Muscle of leg (tissue), 11 donors: Measurements from ENCODE around the gene ADAMTS15. TPM values are rescaled to one million over a fixed set of nuclear protein-coding genes. Genes with fewer than 3 reads are reported as not detected.

ENCODE experiments used
- DNase-seq: peaks from one replicate; pipeline ENCODE4 v3.0.0; 2013
- H3K27ac ChIP-seq: one replicate; pipeline ENCODE4 v1.5.1; 2013; ENCODE audit warnings: mild to moderate bottlenecking, low read length, control low read depth
- H3K27me3 ChIP-seq: one replicate; pipeline ENCODE4 v1.6.1; 2013; ENCODE audit warnings: low read length; ENCODE audit not compliant: control insufficient read depth, insufficient read depth
- H3K36me3 ChIP-seq: one replicate; pipeline ENCODE4 v1.6.1; 2013; ENCODE audit warnings: low read length; ENCODE audit not compliant: control insufficient read depth, insufficient read depth
- H3K4me1 ChIP-seq: one replicate; pipeline ENCODE4 v1.6.1; 2013; ENCODE audit warnings: low read length; ENCODE audit not compliant: control insufficient read depth, insufficient read depth
- H3K4me3 ChIP-seq: one replicate; pipeline ENCODE4 v1.5.1; 2013; ENCODE audit warnings: low read length, control low read depth
- H3K9me3 ChIP-seq: replicated peaks from 2 replicates; pipeline ENCODE4 v1.6.1; 2013; ENCODE audit warnings: low read depth, low read length; ENCODE audit not compliant: control insufficient read depth
- WGBS: methylation state at CpG from one replicate; pipeline ENCODE4 v1.1.5; 2013; ENCODE audit warnings: missing lambda C conversion rate; ENCODE audit not compliant: insufficient coverage; 5-methylcytosine and 5-hydroxymethylcytosine counted together
- polyA plus RNA-seq, 8 donors: library from polyadenylated mRNA; unstranded; fragments of 120-200 nt; gene quantifications; one replicate each; pipeline versions ENCODE4 v1.2.1 to v1.2.3, GENCODE V29; 2013; ENCODE audit warnings: inconsistent platforms in 1 of 8, low replicate concordance in 1 of 8; ENCODE audit not compliant: insufficient read length in 8 of 8, insufficient read depth in 1 of 8
- total RNA-seq: library from RNA; stranded (reverse); fragments of 120-200 nt; gene quantifications from one replicate; pipeline ENCODE4 v1.2.4, GENCODE V29; 2013

The ADAMTS15 gene
- total and polyA plus RNA-seq, 9 donors = 17.8 to 33.4 (median 24.6) TPM

DNA sequence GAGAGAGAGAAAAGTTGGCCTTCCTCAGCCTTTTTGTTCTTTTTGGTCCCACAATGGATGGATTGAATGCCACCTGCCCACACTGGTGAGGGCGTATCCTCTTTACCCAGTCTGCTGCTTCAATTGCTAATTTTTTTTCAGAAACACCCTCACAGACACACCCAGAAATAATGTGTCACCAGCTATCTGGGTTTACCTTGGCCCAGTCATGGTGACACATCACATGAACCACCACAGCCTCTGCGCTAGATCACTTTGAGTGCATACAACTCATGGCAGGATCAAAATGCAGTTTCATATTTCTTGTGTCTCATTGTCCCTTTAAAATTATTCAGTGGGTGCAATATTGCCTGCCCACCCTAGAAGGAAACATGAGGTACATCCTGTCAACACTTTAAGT lies 63.3 kb downstream of the ADAMTS15 start:
- Histone ChIP-seq H3K9me3 (no peaks in the 10 kb centered on the region), H3K27ac (no peak overlapping the region), H3K36me3 (no peaks in the 10 kb centered on the region), H3K4me3 (no peak overlapping the region), H3K27me3 (peaks cover 3% of the 10 kb centered on the region), H3K4me1 (peaks cover 20% of the 10 kb centered on the region)
- 88% methylated on average over 2 of the region's 2 CpGs for WGBS
- no peak for DNase-seq

DNA sequence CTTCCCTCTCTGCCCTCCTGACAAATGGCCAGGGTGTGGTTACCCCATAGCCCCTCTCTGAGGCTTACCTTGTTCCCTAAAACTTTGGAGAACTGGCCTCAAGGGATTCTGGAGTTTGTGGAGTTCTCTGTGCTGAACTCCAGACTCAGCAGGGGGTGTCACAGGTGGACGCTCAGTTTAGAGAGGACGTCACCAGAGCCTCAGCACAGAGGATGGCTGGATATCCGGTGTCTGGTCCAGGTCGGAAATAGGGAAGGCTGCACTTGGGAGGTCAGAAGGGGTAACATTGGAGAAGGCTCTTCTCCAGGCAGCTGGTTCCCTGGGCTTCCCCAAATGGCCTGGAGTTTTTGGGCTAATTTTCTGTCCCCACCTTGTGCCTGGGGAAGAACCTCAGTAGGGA lies 64.2 kb downstream of the ADAMTS15 start:
- Histone ChIP-seq H3K36me3 (no peaks in the 10 kb centered on the region), H3K4me1 (peaks cover 20% of the 10 kb centered on the region), H3K4me3 (no peak overlapping the region), H3K27ac (no peak overlapping the region), H3K9me3 (no peaks in the 10 kb centered on the region), H3K27me3 (peaks cover 3% of the 10 kb centered on the region)
- no peak for DNase-seq
- WGBS = 72% methylated on average over 4 of the region's 4 CpGs

DNA sequence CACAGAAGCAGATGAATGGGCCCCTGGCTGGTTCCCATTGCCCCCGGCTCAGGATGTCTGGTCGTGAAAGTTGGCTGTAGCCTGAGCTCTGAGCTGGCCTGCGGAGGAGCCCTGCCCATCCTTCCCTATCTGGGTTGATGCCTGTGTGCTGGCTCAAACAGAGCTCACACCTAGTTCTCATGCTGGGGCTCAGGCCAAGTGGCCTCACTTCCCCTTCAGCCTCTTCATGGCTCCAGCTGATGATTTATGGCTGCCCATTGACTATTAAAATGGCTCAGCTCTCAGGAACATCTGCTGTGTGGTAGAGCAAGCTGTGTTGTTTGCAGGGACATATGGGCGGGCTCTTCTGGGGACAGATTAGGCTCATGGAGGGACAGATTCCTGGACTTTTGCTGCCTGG lies 64.7 kb downstream of the ADAMTS15 start:
- Histone ChIP-seq H3K27ac (no peak overlapping the region), H3K4me3 (no peak overlapping the region), H3K9me3 (no peaks in the 10 kb centered on the region), H3K36me3 (no peaks in the 10 kb centered on the region), H3K4me1 (peaks cover 20% of the 10 kb centered on the region), H3K27me3 (peaks cover 3% of the 10 kb centered on the region)
- DNase-seq = no peak
- 47% methylated on average over 4 of the region's 4 CpGs for WGBS

DNA sequence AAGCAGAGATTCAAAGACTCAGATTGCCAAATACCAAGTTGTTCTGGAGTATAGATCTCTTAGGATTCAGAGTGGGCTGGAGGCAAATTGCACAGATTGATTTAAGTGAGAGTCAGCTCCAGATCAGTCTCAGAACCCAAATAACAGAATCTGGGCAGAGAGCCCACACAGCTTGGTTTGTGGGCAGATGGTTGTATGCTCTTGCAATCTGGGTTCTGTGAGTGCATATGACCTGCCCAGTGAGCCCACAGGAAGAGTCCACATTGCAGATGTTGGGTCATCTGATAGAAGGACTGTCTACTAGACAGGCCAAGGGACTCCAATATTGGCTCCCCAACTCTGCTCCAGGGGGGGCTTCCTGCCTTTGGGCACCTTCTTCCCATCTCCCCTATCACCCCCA lies 65.9 kb downstream of the ADAMTS15 start:
- Histone ChIP-seq H3K27me3 (peaks cover 3% of the 10 kb centered on the region), H3K36me3 (no peaks in the 10 kb centered on the region), H3K4me3 (no peak overlapping the region), H3K9me3 (no peaks in the 10 kb centered on the region), H3K27ac (no peak overlapping the region), H3K4me1 (peaks cover 20% of the 10 kb centered on the region)
- no peak for DNase-seq

DNA sequence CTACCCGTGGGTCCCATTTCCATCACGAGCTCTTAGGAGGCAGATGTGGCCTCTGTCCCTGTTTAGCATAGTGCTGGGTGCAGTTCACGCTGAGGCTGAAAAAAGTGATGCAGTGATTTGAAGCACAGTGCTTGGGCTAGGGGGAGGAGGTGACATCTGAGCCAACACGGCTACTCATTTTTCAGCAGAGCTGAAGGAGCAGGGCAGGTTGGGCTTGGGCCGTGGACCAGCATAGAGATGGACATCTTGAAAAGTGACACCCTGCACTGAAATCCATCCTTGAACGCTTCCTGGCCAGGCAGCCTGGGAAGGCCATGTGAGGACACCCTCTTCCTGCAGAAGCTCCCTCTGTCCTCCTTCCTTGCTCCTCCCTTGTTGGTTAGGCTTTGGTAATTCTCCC lies 66.4 kb downstream of the ADAMTS15 start:
- Histone ChIP-seq H3K27me3 (peaks cover 3% of the 10 kb centered on the region), H3K4me3 (no peak overlapping the region), H3K27ac (no peak overlapping the region), H3K36me3 (no peaks in the 10 kb centered on the region), H3K9me3 (no peaks in the 10 kb centered on the region), H3K4me1 (peaks cover 20% of the 10 kb centered on the region)
- 83% methylated on average over 5 of the region's 6 CpGs for WGBS
- no peak for DNase-seq

DNA sequence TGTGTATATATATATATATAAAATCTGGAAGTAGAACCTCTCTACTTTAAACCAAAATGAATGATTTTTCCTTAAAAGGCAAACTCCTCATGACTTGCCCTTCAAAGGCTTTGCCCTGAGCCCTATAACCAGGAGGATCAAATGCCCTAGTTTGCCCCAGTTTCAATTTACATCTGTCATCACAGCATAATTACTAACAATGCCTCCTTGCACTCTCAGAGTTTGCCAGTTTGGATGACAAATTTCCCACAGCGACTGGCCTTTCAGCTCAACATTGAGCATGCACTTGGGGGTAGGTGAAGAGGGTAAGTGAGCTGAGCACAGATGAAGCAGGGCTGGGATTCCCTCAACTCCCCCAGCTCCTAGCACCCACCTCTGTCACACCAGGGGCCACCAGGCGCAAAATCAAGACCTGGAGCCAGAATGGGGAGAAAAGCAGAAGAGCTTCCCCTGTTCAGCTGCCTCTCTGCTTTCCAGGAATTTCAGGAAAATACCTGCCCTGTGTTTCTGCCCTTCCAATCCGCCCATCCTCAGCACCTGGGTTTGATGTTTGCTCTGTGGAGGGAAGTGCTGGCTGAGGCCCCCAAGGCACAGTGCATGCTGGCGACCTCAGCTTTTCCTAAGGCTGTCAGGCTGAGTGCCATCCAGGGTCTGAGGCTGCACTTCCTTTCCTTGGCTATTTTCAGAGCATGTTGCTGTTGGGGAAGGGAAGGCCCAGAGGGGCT lies 67.5 kb downstream of the ADAMTS15 start:
- H3K9me3 ChIP-seq = no peaks in the 10 kb centered on the region
- peaks cover 3% of the 10 kb centered on the region for H3K27me3 ChIP-seq
- no peak for DNase-seq
- 67% methylated on average over 1 of the region's 4 CpGs for WGBS
- no peaks in the 10 kb centered on the region for H3K36me3 ChIP-seq
- H3K4me1 ChIP-seq = peaks cover 22% of the 10 kb centered on the region
- no peak overlapping the region for H3K4me3 ChIP-seq
- H3K27ac ChIP-seq = no peak overlapping the region

DNA sequence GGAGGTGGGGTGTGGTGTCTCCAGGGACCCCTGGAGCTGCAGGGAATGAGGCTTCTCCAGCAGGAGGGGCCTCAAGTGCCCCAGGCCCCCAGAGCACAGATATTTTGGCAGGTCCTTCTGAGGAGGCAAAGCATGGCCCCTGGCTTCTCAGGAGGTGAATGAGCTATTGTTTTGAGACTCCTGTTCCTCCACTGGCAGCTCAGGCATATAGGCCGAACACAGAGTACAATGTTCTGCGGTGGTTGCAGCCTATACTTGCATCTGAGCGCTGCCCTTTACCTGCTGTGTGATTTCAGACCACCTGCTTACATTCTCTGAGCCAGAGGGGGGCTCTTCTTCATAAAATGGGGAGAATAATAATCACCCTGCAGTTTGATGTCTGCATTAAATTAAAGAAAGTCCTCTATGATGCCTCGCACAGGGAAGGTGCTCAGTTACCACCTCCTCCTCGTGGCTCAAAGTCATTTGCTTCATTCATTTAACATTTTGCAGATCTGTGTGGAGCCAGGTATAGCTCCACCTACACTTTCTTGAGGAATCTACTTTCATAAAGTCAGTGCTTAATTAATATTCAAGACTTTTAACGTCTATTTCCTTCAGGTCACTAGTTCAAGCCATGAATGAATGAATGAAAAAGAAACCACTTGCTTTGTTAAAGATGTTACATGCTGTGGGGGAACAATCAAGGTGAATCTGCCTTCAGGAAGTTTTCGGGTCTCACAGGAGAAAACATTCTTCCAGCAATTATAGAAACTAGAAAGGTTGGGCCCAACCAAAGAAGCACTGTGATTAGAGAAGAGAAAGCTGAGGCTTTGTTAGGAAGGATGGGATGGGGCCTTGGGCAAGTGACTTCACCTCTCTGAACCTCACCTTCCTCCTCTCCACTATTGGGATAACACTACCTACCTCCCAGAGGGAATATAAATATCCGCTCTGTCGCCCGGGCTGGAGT lies 68.4 kb downstream of the ADAMTS15 start:
- H3K4me3 ChIP-seq = no peak overlapping the region
- H3K4me1 ChIP-seq = peaks cover 25% of the 10 kb centered on the region
- peaks cover 3% of the 10 kb centered on the region for H3K27me3 ChIP-seq
- H3K36me3 ChIP-seq = no peaks in the 10 kb centered on the region
- no peak for DNase-seq
- WGBS = 97% methylated on average over 3 of the region's 10 CpGs
- H3K27ac ChIP-seq = no peak overlapping the region
- H3K9me3 ChIP-seq = no peaks in the 10 kb centered on the region

DNA sequence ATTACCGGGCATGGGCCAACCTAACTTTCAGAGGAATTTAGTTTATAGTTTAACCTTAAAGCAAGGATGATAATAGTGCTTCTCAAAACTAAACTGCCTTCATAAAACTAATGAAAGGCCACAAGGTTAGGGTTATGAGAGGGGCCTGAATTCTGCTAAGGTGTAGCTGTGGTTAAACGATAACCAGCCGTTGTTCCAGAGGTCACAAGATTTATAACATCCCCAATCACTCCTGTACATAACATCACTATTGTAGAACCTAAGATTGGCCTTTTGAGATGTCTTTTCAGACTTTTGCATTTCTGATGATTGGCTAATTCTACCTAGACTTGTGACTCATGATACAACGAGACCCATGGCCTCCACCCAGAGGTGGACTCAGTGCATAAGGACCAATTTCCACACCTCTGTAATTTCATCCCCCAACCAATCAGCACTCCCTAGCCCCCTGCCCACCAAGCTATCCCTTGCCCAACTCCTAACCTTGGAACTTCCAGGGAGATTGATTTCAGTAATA lies 69.8 kb downstream of the ADAMTS15 start:
- Histone ChIP-seq H3K36me3 (no peaks in the 10 kb centered on the region), H3K9me3 (no peaks in the 10 kb centered on the region), H3K27ac (no peak overlapping the region), H3K4me3 (no peak overlapping the region), H3K4me1 (peaks cover 31% of the 10 kb centered on the region), H3K27me3 (peaks cover 3% of the 10 kb centered on the region)
- 79% methylated on average over 1 of the region's 4 CpGs for WGBS
- DNase-seq = no peak

DNA sequence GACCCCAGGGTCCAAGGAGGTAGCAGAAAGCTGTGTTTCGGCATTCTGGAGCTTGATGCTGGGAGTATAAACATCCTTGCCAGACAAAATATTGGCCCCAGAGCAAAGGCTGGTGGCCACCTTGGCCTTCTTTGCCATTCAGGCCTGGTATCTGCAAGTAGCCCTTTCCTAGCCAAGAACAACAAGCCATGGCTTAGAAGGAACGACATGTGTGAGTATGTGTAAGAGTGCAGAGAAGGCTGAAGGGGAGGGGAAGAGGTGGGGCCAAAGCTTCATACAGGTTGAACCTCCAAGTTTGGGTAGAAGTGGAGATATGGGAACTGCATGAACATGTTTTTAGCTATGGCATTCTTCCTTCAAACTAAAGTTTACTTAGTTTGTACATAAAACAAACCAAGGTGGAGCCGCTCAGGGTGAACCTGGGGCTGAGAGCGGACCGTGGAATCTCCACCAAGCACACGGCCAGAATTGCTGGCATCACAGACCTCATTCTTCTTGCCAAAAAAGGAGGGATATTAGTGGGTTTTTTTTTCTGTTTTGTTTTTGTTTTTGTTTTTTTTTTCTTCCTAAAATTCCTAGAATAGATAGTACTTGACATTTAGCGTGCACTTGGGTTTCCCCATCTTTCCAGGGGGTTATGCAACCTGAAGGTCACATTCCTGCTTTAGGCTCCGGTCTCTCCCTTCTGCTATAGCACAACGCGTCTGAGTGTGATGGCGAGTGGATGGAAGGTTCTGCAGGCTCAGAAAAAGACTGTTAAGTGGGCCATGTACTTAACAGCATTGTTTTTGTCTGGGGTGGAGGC lies 70.9 kb downstream of the ADAMTS15 start:
- WGBS = 97% methylated on average over 4 of the region's 11 CpGs
- H3K27ac ChIP-seq = no peak overlapping the region
- no peak overlapping the region for H3K4me3 ChIP-seq
- H3K4me1 ChIP-seq = peaks cover 32% of the 10 kb centered on the region
- no peaks in the 10 kb centered on the region for H3K36me3 ChIP-seq
- H3K9me3 ChIP-seq = no peaks in the 10 kb centered on the region
- no peak for DNase-seq
- H3K27me3 ChIP-seq = peaks cover 3% of the 10 kb centered on the region
